Stimulated activated CD8-positive, alpha-beta memory T cell treated with anti-CD3 and anti-CD28 coated beads, Interleukin-12 subunit alpha, Interleukin-12 subunit beta, amount 100 ng/mL, for 1 hour (primary cell): ENCODE measurements around the gene AK1.

ENCODE experiments used
- DNase-seq: peaks from one replicate; pipeline ENCODE4 v3.0.0-alpha.2; 2020; ENCODE audit warnings: low read depth

Gene AK1

DNA sequence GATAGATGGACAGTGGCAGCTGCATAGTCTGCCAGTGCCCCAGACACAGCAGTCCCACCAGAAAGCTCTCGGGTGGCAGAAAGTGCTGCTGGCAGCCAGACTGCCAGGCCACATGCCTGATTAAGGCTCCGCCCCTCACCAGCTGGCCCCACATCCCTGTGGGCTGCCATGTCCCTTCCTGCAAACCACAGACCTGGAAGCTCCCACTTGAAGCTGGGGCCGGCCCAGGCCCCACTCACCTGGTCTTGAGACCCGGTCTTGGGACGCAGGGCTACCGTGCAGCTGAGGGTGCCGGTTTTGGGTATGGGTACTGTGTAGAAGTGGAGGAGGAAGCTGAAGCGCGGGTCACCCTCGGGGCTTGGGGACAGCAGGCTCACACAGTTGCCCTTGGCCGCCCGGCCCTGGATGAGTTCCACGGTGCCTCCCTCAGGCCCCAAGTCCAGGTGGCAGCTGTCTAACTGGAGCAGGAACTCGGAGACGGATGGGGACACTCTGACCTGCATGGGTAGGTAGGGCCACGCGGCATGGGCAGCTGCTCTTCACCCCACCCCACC, 59.5 kb downstream of the AK1 start:
- DNase-seq: no peak

DNA sequence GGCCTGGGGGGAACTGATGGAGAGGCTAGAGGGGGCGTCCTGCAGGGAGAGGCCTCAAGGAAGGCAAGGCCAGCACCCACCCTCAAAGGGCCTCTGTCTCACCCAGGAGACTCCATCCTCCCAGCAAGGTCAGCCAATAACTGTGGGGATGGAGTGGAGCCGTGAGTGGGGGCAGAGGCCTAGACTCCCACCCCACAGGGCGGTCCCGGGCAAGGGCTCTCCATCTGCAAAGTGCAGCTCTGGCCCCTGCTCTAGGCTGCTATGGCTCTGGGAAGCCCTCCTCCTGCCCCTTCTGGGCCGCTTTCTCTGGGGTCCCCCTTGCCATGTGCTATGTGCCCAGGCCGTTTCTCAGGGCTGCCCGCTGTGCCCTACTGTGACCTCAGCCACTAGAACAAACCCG, 60.7 kb downstream of the AK1 start:
- DNase-seq: no peak
